ENCODE measurements around the gene RAF1. TPM values are rescaled to one million over a fixed set of nuclear protein-coding genes. Genes with fewer than 3 reads are reported as not detected.

RAF1 gene
- total and polyA plus RNA-seq, 2 of the 13 experiments (the other 11 are each of a cell fraction or from before 2014, with no cell fraction given) = 72.2 to 91.4 TPM

- TF ChIP-seq POLR2G (IDR thresholded peaks at IDR 0.05; ENCODE audit: low read depth, low read length) = peak; percentile 94
- peak; percentile 56; the same call in 1 of the 2 replicates for TF ChIP-seq ZNF609 (CRISPR knock-in tag; IDR thresholded peaks at IDR 0.05; ENCODE audit: borderline replicate concordance)
- TF ChIP-seq RARA (CRISPR knock-in tag; IDR thresholded peaks at IDR 0.05) = no peak; the same call in 1 of the 2 replicates
- TF ChIP-seq ATF5 (CRISPR knock-in tag; IDR thresholded peaks at IDR 0.05; ENCODE audit: low read depth) = 0 out of 2 replicates have a peak, but pooled peaks have one; percentile 48
- TF ChIP-seq PCBP1 (IDR thresholded peaks at IDR 0.05; ENCODE audit: borderline replicate concordance, low read depth, low read length) = no peak
- TF ChIP-seq RNF2 (conservative IDR thresholded peaks at IDR 0.05; ENCODE audit: low read depth) = no peak
- no peak for TF ChIP-seq ATRX (CRISPR knock-in tag; IDR thresholded peaks at IDR 0.05; ENCODE audit: borderline replicate concordance)
- no peak for TF ChIP-seq ZFP82 (CRISPR knock-in tag; IDR thresholded peaks at IDR 0.05; ENCODE audit: borderline replicate concordance)
- TF ChIP-seq ZNF784 (CRISPR knock-in tag; IDR thresholded peaks at IDR 0.05; ENCODE audit: borderline replicate concordance) = peak; percentile 88; the same call in 1 of the 2 replicates
- TF ChIP-seq RBFOX2 (IDR thresholded peaks at IDR 0.05; ENCODE audit: low read depth, low read length) = peak; percentile 88
- TF ChIP-seq ZNF772 (CRISPR knock-in tag; IDR thresholded peaks at IDR 0.05) = peak; percentile 88
- TF ChIP-seq ZNF281 (CRISPR knock-in tag; IDR thresholded peaks at IDR 0.05; ENCODE audit: borderline replicate concordance) = no peak
- TF ChIP-seq MLLT10 (CRISPR knock-in tag; IDR thresholded peaks at IDR 0.05) = no peak
- peak; percentile 29; the same call in 1 of the 2 replicates for TF ChIP-seq PRDM10 (CRISPR knock-in tag; IDR thresholded peaks at IDR 0.05; ENCODE audit: low read depth)
Observed at GRCh38 chr3:12663936-12664908, at the start of gene RAF1 (continued).
